ENCODE measurements around the gene ANTXR2.

DNA sequence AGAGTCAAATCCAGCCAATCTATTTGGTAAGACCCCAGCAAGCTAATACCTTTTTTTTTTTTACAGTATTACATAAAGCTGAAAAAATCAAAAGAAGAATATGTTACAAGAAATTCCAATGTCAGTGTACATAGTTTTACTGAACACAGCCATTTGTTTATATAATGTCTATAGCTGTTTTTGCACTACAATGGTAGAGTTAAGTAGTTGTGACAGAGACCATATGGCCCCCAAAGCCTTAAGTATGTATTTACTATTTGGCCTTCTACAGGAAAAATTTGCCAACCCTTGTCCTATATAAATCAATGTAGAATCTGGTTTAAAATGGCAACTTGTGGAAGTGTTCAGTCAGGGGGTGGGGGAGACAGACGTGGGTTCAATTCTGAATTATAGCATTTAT is 60.7 kb downstream of the ANTXR2 start:
- TF ChIP-seq TAF1 (IDR thresholded peaks at IDR 0.05; ENCODE audit: low read depth), result no peak
- TF ChIP-seq YY1 (IDR thresholded peaks at IDR 0.05; ENCODE audit: low read depth), result no peak
- TF ChIP-seq, protein P1, sequence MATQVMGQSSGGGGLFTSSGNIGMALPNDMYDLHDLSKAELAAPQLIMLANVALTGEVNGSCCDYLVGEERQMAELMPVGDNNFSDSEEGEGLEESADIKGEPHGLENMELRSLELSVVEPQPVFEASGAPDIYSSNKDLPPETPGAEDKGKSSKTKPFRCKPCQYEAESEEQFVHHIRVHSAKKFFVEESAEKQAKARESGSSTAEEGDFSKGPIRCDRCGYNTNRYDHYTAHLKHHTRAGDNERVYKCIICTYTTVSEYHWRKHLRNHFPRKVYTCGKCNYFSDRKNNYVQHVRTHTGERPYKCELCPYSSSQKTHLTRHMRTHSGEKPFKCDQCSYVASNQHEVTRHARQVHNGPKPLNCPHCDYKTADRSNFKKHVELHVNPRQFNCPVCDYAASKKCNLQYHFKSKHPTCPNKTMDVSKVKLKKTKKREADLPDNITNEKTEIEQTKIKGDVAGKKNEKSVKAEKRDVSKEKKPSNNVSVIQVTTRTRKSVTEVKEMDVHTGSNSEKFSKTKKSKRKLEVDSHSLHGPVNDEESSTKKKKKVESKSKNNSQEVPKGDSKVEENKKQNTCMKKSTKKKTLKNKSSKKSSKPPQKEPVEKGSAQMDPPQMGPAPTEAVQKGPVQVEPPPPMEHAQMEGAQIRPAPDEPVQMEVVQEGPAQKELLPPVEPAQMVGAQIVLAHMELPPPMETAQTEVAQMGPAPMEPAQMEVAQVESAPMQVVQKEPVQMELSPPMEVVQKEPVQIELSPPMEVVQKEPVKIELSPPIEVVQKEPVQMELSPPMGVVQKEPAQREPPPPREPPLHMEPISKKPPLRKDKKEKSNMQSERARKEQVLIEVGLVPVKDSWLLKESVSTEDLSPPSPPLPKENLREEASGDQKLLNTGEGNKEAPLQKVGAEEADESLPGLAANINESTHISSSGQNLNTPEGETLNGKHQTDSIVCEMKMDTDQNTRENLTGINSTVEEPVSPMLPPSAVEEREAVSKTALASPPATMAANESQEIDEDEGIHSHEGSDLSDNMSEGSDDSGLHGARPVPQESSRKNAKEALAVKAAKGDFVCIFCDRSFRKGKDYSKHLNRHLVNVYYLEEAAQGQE (IDR thresholded peaks at IDR 0.05; ENCODE audit: low read depth), result no peak
- no peak for TF ChIP-seq EP300 (IDR thresholded peaks at IDR 0.05; ENCODE audit: borderline replicate concordance)
- TF ChIP-seq CEBPB (IDR thresholded peaks at IDR 0.05), result no peak
- no peak for TF ChIP-seq TEAD4 (IDR thresholded peaks at IDR 0.05)
- TF ChIP-seq RAD21 (IDR thresholded peaks at IDR 0.05; ENCODE audit: low read depth), result no peak
- no peak for TF ChIP-seq EGR1 (IDR thresholded peaks at IDR 0.05)
- TF ChIP-seq, protein P2, sequence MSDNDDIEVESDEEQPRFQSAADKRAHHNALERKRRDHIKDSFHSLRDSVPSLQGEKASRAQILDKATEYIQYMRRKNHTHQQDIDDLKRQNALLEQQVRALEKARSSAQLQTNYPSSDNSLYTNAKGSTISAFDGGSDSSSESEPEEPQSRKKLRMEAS (IDR thresholded peaks at IDR 0.05), result no peak
- TF ChIP-seq CREB1 (IDR thresholded peaks at IDR 0.05; ENCODE audit: low read depth), result no peak
- no peak for TF ChIP-seq TCF12 (IDR thresholded peaks at IDR 0.05; ENCODE audit: low read depth)
- TF ChIP-seq, protein P3, sequence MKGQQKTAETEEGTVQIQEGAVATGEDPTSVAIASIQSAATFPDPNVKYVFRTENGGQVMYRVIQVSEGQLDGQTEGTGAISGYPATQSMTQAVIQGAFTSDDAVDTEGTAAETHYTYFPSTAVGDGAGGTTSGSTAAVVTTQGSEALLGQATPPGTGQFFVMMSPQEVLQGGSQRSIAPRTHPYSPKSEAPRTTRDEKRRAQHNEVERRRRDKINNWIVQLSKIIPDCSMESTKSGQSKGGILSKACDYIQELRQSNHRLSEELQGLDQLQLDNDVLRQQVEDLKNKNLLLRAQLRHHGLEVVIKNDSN (IDR thresholded peaks at IDR 0.05), result no peak

Measured in Ishikawa (cell line).